ENCODE results near the gene ZNF362. TPM values are rescaled to one million over a fixed set of nuclear protein-coding genes. Genes with fewer than 3 reads are reported as not detected.

The ZNF362 gene
- total and polyA plus RNA-seq, 2 of the 13 experiments (the other 11 are each of a cell fraction or from before 2014, with no cell fraction given): 8.3 to 14.2 TPM

GRCh38 chr1:33255347-33256220 is 708 bp upstream of the ZNF362 start:
- intact Hi-C loops (cut with micrococcal nuclease; ENCODE audit: unreplicated experiment): loop anchor here (5.0 to 10.0 kb wide), 2 partner anchors 38 to 131 kb away; no protein-coding TSS in a partner anchor
- peak overlapping the region; percentile 52 for H3K27ac ChIP-seq (ENCODE audit: extremely low read length, insufficient read depth, low read length)
- H2AFZ ChIP-seq (ENCODE audit: low read length): no peak overlapping the region
- H3K27me3 ChIP-seq (ENCODE audit: control insufficient read depth in 1 of 2, insufficient read depth in 2 of 2, low read length in 2 of 2): no peaks in the 10 kb centered on the region; a peak in 1 of 5 replicates
- H3K36me3 ChIP-seq (replicated peaks in 1 of 2; ENCODE audit: control insufficient read depth in 1 of 2, insufficient read depth in 2 of 2, low read length in 2 of 2): no peaks in the 10 kb centered on the region
- peaks cover 7% of the 10 kb centered on the region for H4K20me1 ChIP-seq (ENCODE audit: insufficient read depth, low read length)
- H3K9ac ChIP-seq (ENCODE audit: insufficient read depth, low read depth, low read length): peak overlapping the region; percentile 73
- H3K4me2 ChIP-seq (ENCODE audit: low read depth, low read length): peak overlapping the region; percentile 95
- no peaks in the 10 kb centered on the region for H3K9me3 ChIP-seq (ENCODE audit: low read length)
- peaks cover 53% of the 10 kb centered on the region for H3K4me1 ChIP-seq (ENCODE audit: insufficient read depth, low read length)
- in situ Hi-C loops (cut with HindIII; ENCODE audit: extremely low pct_ligation_motif_present, low pct_unique_long_range_greater_than_20kb): no loop called here
- DNase-seq (ENCODE audit: low spot score) (peak; percentile 72), ATAC-seq (peak; percentile 74), FAIRE-seq (peak; percentile 66)
- WGBS (ENCODE audit: low lambda C conversion rate): 0% methylated on average over 10 of the region's 70 CpGs
- H3K4me3 ChIP-seq (replicated peaks in 1 of 3; ENCODE audit: insufficient read depth in 1 of 3, low read depth in 2 of 3, low read length in 3 of 3): peak overlapping the region; percentile 59 to 76 (median 66); a peak in 5 of 6 replicates
- no TSS peak for BruUV-seq (replicated peaks)
- POLR2A ChIA-PET: interaction anchor here (0.6 to 1.1 kb wide), 13 partner anchors 10 to 128 kb away, joined by 3 to 12 read pairs (median 3); partner anchors contain the start of gene TRIM62
- peaks cover 32% of the 10 kb centered on the region for H3K79me2 ChIP-seq (ENCODE audit: insufficient read depth, low read length)
- CTCF ChIA-PET (ENCODE audit: low intra/inter-chr PET ratio, low total read pairs): no interaction called here
- TF ChIP-seq RXRA (CRISPR knock-in tag; IDR thresholded peaks at IDR 0.05): no peak; the same call in 1 of the 2 replicates
- no peak for TF ChIP-seq PLRG1 (conservative IDR thresholded peaks at IDR 0.05)
- no peak for TF ChIP-seq ZNF337 (CRISPR knock-in tag; IDR thresholded peaks at IDR 0.05; ENCODE audit: borderline replicate concordance, low read depth)
- TF ChIP-seq PATZ1 (CRISPR knock-in tag; IDR thresholded peaks at IDR 0.05): peak; percentile 56; the same call in 1 of the 2 replicates
- TF ChIP-seq FOXK1 (CRISPR knock-in tag; IDR thresholded peaks at IDR 0.05; ENCODE audit: borderline replicate concordance, low read depth): no peak
- TF ChIP-seq TAF1 (CRISPR knock-in tag; IDR thresholded peaks at IDR 0.05): peak; percentile 64; the same call in 1 of the 2 replicates
- TF ChIP-seq TEAD2 (CRISPR knock-in tag; IDR thresholded peaks at IDR 0.05): no peak
- peak; percentile 74 for TF ChIP-seq POLR2AphosphoS5 (IDR thresholded peaks at IDR 0.05; ENCODE audit: low read depth, low read length)
- TF ChIP-seq IKZF1 (IDR thresholded peaks at IDR 0.05): no peak
- no peak for TF ChIP-seq ATRX (CRISPR knock-in tag; IDR thresholded peaks at IDR 0.05; ENCODE audit: borderline replicate concordance)
- no peak for TF ChIP-seq CREB3 (CRISPR knock-in tag; IDR thresholded peaks at IDR 0.05)
- no peak for TF ChIP-seq HMG20A (CRISPR knock-in tag; IDR thresholded peaks at IDR 0.05; ENCODE audit: borderline replicate concordance)
- no peak for TF ChIP-seq CEBPG (CRISPR knock-in tag; IDR thresholded peaks at IDR 0.05)
- TF ChIP-seq NFRKB (IDR thresholded peaks at IDR 0.05): no peak
- TF ChIP-seq ZMYM3 (CRISPR knock-in tag; IDR thresholded peaks at IDR 0.05): 0 out of 2 replicates have a peak, but pooled peaks have one; percentile 21
- no peak for TF ChIP-seq DNMT1 (CRISPR knock-in tag; IDR thresholded peaks at IDR 0.05)
- no peak for TF ChIP-seq ZNF362 (CRISPR knock-in tag; IDR thresholded peaks at IDR 0.05; ENCODE audit: borderline replicate concordance)
- no peak for TF ChIP-seq XBP1 (CRISPR knock-in tag; IDR thresholded peaks at IDR 0.05)
- no peak for TF ChIP-seq RFX1 (IDR thresholded peaks at IDR 0.05)
- TF ChIP-seq ZNF552 (CRISPR knock-in tag; IDR thresholded peaks at IDR 0.05; ENCODE audit: borderline replicate concordance): no peak
- no peak for TF ChIP-seq ZC3H4 (CRISPR knock-in tag; IDR thresholded peaks at IDR 0.05; ENCODE audit: borderline replicate concordance)
- TF ChIP-seq MAZ (IDR thresholded peaks at IDR 0.05; ENCODE audit: borderline replicate concordance, low read depth, low read length): no peak
- TF ChIP-seq MAZ (CRISPR knock-in tag; IDR thresholded peaks at IDR 0.05; ENCODE audit: low read depth): 0 out of 2 replicates have a peak, but pooled peaks have one; percentile 25

Data from HepG2 (cell line).